Measurements from ENCODE around the gene KLHDC10. TPM values are rescaled to one million over a fixed set of nuclear protein-coding genes. Genes with fewer than 3 reads are reported as not detected.
"Not testable (repeated sequence)": the region's sequence is repeated elsewhere in the genome, so short reads cannot be mapped to it uniquely, and the experiment has no call there.

Gene KLHDC10
- total RNA-seq, 1 experiment from 2014 or later = 39.6 TPM

DNA sequence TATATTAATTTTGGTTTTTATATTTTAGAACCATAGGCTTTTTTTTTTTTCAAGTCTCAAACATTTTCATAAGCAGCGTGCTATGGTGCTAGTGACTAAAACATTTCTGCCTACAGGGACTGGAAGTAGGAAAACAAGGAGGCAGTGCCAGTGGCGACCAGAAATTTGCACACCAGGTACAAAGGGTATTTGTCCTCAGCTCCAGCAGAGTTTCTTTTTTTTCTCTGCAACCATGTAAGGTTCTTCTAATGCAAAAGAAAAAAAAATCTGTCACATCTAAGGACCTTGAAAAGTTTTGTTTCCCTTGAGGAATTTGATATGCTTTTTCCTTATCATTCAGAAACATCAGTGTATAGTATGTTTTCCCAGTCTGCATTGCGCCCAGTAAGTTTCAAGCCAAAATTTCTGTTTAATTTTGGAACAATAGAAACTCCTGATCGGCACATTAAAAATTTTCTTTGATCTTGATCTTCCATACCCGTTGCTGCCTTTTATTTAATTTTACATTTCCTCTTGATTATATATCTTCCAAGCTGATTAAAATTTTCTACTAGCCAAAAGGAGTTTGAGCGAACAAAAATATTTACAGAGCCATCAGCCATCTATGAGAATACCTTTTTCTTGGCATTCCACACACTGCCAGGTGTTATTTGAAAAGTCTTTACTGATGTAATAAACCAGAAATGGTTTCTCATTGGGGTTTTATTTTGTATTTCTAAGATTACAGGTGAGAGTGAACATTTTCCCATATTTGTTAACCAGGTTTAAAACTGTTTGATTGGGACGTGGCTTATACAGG, 956 bp upstream of the KLHDC10 start:
- in situ Hi-C loops (cut with HindIII; ENCODE audit: low pct_unique_long_range_greater_than_20kb, low sequenced_read_pairs) = no loop called here
- DNase-seq (ENCODE audit: low read depth, low spot score) = peak; percentile 34

DNA sequence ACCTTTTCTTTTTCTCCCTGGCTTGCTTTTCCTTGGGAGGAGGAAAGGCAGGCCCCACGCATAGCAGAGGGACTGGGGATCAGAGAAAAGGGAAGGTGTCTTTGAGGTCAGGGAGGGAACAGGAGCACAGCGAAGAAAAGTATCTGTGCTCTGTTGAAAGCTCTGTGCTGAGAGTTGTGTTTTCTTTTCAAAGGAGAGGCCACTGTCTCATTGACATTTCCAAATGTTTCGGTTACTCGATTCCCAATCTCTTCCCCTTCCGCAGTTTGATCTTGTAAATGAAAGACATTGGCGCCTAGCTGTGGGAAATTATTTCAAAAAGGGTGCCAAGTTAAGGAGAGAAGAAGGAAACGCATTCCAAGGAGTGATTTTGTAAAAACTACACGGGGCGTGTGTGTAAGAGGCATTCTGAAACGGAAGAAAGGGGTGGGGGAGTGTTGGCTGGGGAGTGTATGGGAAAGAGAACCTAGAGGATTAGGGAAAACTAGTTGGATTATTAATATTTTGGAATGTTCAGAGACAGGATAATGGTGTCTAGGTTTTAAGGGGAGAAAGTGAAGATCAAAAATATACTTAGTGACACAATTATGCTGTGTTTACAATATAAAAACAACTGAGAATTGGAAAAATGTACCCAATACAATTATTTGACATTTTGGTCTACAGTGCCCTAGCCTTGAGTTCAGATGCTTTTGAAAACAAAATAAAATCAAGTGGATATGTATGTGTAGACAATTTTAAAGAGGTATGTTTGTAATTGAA, 708 bp downstream of the KLHDC10 start:
- no peak for DNase-seq (ENCODE audit: low read depth, low spot score)
- in situ Hi-C loops (cut with HindIII; ENCODE audit: low pct_unique_long_range_greater_than_20kb, low sequenced_read_pairs) = loop anchor here (10.0 kb wide), 1 partner anchor 54 kb away; no protein-coding TSS in a partner anchor

DNA sequence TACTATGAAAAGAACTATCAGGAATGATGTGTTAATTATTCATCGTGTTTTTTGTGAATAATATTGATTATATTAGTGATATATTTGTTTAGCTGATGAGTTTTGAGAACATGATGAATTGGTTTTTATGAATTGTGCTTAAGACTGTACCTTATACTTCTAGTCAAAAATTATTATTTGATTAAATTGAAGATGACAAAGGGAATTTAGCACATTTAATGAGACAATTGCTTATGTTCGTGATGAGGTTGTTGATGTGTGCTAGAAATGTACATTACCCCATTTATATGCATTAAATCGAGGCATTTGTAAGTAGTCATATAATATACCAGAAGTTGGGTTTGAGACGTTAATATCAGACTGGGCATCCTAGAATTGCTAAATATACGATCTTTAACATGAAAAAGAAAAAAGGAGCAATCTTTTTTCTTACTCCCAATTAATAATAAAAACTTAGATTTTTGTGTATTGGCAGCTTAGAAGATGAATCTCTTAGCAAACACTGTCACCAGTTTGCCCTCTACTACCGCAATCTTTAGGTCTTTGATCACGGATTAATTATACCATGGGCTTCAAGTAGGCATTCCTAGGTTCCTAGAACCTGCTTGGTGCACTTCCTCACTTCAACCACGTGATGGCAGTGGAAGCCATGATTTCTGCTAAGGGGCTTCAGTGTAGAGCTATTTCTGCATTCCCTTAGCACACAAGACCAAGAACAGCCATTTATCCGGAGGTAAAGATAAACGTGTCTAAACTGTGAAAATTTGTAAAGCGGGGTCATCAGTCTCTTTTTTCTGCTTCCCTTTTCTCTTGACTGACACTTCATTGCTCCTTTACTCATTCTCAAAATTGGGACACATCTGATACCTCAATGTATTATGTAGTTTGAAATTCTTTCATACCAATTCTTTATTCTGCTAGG, 1.6 kb downstream of the KLHDC10 start:
- in situ Hi-C loops (cut with HindIII; ENCODE audit: low pct_unique_long_range_greater_than_20kb, low sequenced_read_pairs) = loop anchor here (10.0 kb wide), 1 partner anchor 53 kb away; no protein-coding TSS in a partner anchor
- DNase-seq (ENCODE audit: low read depth, low spot score) = peak; percentile 95

DNA sequence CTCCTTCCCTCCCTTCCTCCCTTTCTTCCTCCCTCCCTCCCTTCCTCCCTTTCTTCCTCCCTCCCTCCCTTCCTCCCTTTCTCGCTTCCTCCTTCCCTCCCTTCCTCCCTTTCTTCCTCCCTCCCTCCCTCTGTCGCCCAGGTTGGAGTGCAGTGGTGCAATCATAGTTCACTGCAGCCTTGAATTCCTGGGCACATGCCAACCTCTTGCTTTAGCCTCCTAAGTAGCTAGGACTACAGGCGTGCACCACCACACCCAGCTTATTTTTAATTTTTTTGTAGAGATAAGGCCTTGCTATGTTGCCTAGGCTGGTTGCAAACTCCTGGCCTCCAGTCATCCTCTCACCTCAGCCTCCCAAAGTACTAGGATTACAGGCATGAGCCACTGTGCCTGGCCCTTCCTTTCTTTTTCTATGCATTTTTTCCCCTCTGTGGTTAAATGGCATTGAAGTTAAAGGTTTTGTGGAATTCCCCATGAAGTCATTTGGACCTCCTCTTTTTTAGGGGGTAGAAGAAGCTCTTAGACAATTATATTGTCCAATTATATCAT, 9.6 kb downstream of the KLHDC10 start:
- in situ Hi-C loops (cut with HindIII; ENCODE audit: low pct_unique_long_range_greater_than_20kb, low sequenced_read_pairs) = loop anchor here (10.0 kb wide), 1 partner anchor 45 kb away; no protein-coding TSS in a partner anchor
- DNase-seq (ENCODE audit: low read depth, low spot score) = no peak

- DNase-seq (ENCODE audit: low read depth, low spot score); in situ Hi-C loops (cut with HindIII; ENCODE audit: low pct_unique_long_range_greater_than_20kb, low sequenced_read_pairs): not testable (repeated sequence)
Measured at GRCh38 chr7:130083497-130083896, 13.2 kb downstream of the KLHDC10 start.

GRCh38 chr7:130084037-130084875, 13.9 kb downstream of the KLHDC10 start:
- in situ Hi-C loops (cut with HindIII; ENCODE audit: low pct_unique_long_range_greater_than_20kb, low sequenced_read_pairs) = no loop called here
- DNase-seq (ENCODE audit: low read depth, low spot score) = peak; percentile 65

DNA sequence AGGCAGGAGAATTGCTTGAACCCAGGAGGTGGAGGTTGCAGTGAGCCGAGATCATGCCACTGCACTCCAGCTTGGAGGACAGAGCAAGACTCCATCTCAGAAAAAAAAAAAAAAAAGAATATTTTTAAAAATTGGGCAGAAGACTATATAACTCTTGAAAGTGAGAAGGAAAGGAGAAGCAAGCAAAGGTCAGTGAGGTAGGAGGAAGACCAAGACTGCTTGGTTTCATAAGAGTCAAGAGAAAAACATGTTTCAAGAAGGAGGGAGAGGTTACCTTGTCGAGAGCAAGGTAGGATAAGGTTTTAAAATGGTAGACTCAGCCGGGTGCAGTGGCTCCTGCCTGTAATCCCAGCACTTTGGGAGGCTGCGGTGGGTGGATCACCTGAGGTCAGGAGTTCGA, 14.9 kb downstream of the KLHDC10 start:
- DNase-seq (ENCODE audit: low read depth, low spot score); in situ Hi-C loops (cut with HindIII; ENCODE audit: low pct_unique_long_range_greater_than_20kb, low sequenced_read_pairs): not testable (repeated sequence)

DNA sequence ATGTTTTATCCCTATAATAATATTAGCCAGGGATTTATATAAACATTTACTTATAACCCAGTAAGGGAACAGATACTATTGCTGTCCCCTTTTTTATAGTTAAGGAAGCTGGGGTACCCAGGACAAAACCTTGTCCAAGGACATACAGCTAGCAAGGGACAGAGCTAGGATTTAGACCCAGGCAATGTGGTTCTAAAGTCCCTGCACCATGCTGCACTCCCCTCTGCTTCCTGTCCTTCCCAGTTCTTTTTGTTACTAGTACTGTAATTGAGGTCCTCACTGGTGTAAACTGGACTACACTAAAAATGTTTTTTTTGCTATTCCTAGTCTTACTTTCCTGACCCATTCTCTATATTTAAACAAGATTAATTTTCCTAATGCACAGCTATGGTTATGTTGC, 16.6 kb downstream of the KLHDC10 start:
- no peak for DNase-seq (ENCODE audit: low read depth, low spot score)
- in situ Hi-C loops (cut with HindIII; ENCODE audit: low pct_unique_long_range_greater_than_20kb, low sequenced_read_pairs) = no loop called here

- in situ Hi-C loops (cut with HindIII; ENCODE audit: low pct_unique_long_range_greater_than_20kb, low sequenced_read_pairs) = no loop called here
Measured at GRCh38 chr7:130087364-130087763, 17.0 kb downstream of the KLHDC10 start.

DNA sequence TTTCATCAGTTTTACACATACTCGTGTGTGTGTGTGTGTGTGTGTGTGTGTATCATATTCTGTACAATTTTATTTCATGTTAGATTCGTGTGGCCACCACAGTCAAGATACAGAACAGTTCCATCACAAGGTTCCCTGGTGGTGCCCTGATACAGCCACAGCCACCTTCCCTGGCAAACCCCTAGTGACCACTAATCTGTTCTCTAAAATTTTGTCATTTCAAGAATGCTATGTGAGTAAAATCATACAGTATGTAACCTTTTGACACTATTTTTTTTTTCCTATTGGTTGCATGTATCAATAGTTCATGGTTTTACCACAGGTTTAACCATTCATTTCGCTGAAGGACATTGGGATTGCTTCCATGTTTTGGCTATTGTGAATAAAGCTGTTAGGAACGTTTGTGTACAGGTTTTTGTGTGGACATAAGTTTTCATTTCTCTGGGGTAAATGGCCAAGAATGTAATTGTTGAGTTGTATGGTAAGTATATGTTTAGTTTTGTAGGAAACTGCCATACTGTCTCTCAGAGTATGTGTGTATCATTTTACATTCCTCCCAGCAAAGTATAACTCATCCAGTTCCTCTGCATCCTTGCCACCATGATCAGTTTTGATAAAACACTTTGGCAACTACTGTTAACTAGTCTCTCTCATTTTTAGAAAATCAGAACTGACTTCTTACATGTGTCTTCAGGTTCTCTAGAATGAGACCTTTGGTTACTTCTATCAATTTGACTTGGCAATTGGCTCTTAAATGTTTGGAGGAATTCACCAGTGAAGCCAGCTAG, 20.6 kb downstream of the KLHDC10 start:
- no peak for DNase-seq (ENCODE audit: low read depth, low spot score)

More at GRCh38 chr7:130087364-130087763, 17.0 kb downstream of the KLHDC10 start:
- DNase-seq (ENCODE audit: low read depth, low spot score) = no peak

GRCh38 chr7:130091999-130092398, 21.7 kb downstream of the KLHDC10 start:
- no peak for DNase-seq (ENCODE audit: low read depth, low spot score)
- in situ Hi-C loops (cut with HindIII; ENCODE audit: low pct_unique_long_range_greater_than_20kb, low sequenced_read_pairs) = no loop called here

More for the DNA sequence above, 20.6 kb downstream of the KLHDC10 start:
- in situ Hi-C loops (cut with HindIII; ENCODE audit: low pct_unique_long_range_greater_than_20kb, low sequenced_read_pairs) = no loop called here

DNA sequence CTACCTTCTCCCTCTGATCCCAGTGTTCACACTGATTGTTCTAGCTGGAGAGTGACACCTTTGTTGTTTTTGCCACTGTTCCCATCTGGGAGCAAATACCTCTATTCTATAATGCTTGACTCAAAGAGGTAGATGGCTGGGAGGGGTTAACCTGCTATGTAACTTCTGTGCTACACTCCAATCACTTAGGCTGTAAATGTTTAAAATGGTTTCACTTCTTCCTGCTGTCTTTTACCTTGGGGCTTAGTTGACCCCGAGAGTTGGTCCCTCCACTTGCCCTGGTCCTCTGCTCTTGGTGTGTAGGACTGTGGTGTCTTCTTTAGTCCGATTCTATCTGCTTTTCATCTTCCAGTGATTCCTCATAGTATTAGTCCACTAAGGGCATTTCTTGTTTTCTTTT, 22.3 kb downstream of the KLHDC10 start:
- in situ Hi-C loops (cut with HindIII; ENCODE audit: low pct_unique_long_range_greater_than_20kb, low sequenced_read_pairs) = no loop called here
- DNase-seq (ENCODE audit: low read depth, low spot score) = no peak

- in situ Hi-C loops (cut with HindIII; ENCODE audit: low pct_unique_long_range_greater_than_20kb, low sequenced_read_pairs) = no loop called here
- peak; percentile 32 for DNase-seq (ENCODE audit: low read depth, low spot score)
Measured at GRCh38 chr7:130095812-130096211, 25.5 kb downstream of the KLHDC10 start.

- in situ Hi-C loops (cut with HindIII; ENCODE audit: low pct_unique_long_range_greater_than_20kb, low sequenced_read_pairs) = no loop called here
- peak; percentile 42 for DNase-seq (ENCODE audit: low read depth, low spot score)
Measured at GRCh38 chr7:130096243-130096827, 26.0 kb downstream of the KLHDC10 start.

DNA sequence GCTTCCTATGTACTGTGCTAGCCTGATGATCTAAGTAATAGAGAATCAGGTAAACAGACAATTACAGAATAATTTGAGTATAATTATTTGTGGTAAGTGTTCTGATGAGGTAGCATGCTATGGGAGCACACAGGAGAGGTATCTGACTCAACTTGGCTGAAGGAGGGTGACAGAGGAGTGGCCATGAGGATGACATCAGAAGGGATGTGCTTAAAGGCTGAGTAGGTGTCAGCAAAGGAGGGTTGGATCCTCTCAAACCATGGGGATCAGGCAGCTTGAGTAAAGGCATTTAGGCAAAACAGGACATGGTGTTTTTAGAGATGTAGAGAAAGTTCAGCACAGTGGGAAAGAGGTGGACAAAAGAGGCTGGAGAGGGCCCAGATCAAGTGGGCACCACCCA, 29.0 kb downstream of the KLHDC10 start:
- DNase-seq (ENCODE audit: low read depth, low spot score) = no peak
- in situ Hi-C loops (cut with HindIII; ENCODE audit: low pct_unique_long_range_greater_than_20kb, low sequenced_read_pairs) = no loop called here
